Measurements from ENCODE around the gene TAP2.

The TAP2 gene

GRCh38 chr6:32792901-32793435 is 45.6 kb downstream of the TAP2 start:
- DNase-seq (ENCODE audit: low read depth in 2 of 2), result no peak

- no peak for DNase-seq (ENCODE audit: low read depth in 2 of 2)
Observed at GRCh38 chr6:32790306-32790705, 48.2 kb downstream of the TAP2 start.
